OCI-LY7 (cell line): Measurements from ENCODE around the gene TRABD2B. TPM values are rescaled to one million over a fixed set of nuclear protein-coding genes. Genes with fewer than 3 reads are reported as not detected.

Experiments
- BruUV-seq: library from RNA; stranded (reverse); fragments of 400-500 nt; replicated peaks from 2 replicates; lab custom pipeline; 2021; lab: Mats Ljungman, UMichigan
- CTCF ChIA-PET: fragments of 300-600 bp; sonication (Branson Sonifier 250); formaldehyde crosslinking; loops from one replicate; lab custom pipeline; 2022; ENCODE audit warnings: antibody characterized with exemption; ENCODE audit not compliant: unreplicated experiment; lab: Charles Lee
- POLR2A ChIA-PET: fragments of 300-600 bp; sonication (Branson Sonifier 250); formaldehyde crosslinking; loops from one replicate; lab custom pipeline; 2022; ENCODE audit warnings: antibody characterized with exemption; lab: Charles Lee
- DNase-seq: peaks from one replicate; pipeline ENCODE4 v3.0.0-alpha.2; 2015; ENCODE audit warnings: low spot score
- H2AFZ ChIP-seq: fragments of 200-600 bp; sonication (generic), shearing (Covaris generic); 2 replicates; pipeline ENCODE4 v1.6.1; 2014; ENCODE audit warnings: mild to moderate bottlenecking, antibody characterized with exemption, low read length, moderate library complexity
- H3K27ac ChIP-seq: fragments of 200-600 bp; sonication (generic); 2 replicates; pipeline ENCODE4 v1.5.1; 2014; ENCODE audit warnings: mixed run types, low read depth, mild to moderate bottlenecking, moderate library complexity, low read length, inconsistent platforms; ENCODE audit not compliant: poor library complexity, severe bottlenecking
- H3K36me3 ChIP-seq: fragments of 200-600 bp; sonication (generic); 2 replicates; pipeline ENCODE4 v1.6.1; 2014; ENCODE audit warnings: mild to moderate bottlenecking, antibody characterized with exemption, low read length, moderate library complexity, mixed read lengths; ENCODE audit not compliant: insufficient read depth
- H3K4me1 ChIP-seq: fragments of 200-600 bp; sonication (generic); 2 replicates; pipeline ENCODE4 v1.5.1; 2014; ENCODE audit warnings: mild to moderate bottlenecking, low read length; ENCODE audit not compliant: insufficient read depth, poor library complexity, severe bottlenecking
- H3K4me2 ChIP-seq: fragments of 200-600 bp; sonication (generic); 2 replicates; pipeline ENCODE4 v1.6.1; 2014; ENCODE audit warnings: mild to moderate bottlenecking, low read length
- H3K4me3 ChIP-seq: fragments of 200-600 bp; sonication (generic); 2 replicates; pipeline ENCODE4 v1.5.1; 2014; ENCODE audit warnings: mild to moderate bottlenecking, low read depth, low read length; ENCODE audit not compliant: poor library complexity, severe bottlenecking
- H3K79me2 ChIP-seq: fragments of 200-600 bp; sonication (generic); 2 replicates; pipeline ENCODE4 v1.6.1; 2016; ENCODE audit warnings: low read depth, mild to moderate bottlenecking, low read length, moderate library complexity, mixed read lengths; ENCODE audit not compliant: insufficient read depth
- H3K9me2 ChIP-seq: fragments of 200-600 bp; sonication (generic); 2 replicates; pipeline ENCODE4 v1.6.1; 2016; ENCODE audit warnings: mild to moderate bottlenecking, low read length, mixed read lengths; ENCODE audit not compliant: insufficient read depth
- H3K9me3 ChIP-seq: fragments of 200-600 bp; sonication (generic); 2 replicates; pipeline ENCODE4 v1.6.1; 2014; ENCODE audit warnings: mild to moderate bottlenecking, mixed run types, low read length, mixed read lengths
- H4K20me1 ChIP-seq: fragments of 200-600 bp; sonication (generic); 2 replicates; pipeline ENCODE4 v1.6.1; 2014; ENCODE audit warnings: mild to moderate bottlenecking, antibody characterized with exemption, low read length, moderate library complexity, mixed read lengths; ENCODE audit not compliant: insufficient read depth
- EZH2phosphoT487 ChIP-seq: fragments of 200-600 bp; sonication (generic); IDR thresholded peaks from 2 replicates; pipeline ENCODE4 v1.6.1; 2018; ENCODE audit warnings: low read depth, borderline replicate concordance, mild to moderate bottlenecking, mixed run types, antibody characterized with exemption, low read length, moderate library complexity, mixed read lengths
- intact Hi-C: fragments of 100-400 bp; cut with micrococcal nuclease; formaldehyde crosslinking; loops from one replicate; pipeline ENCODE4 v1.10.0; 2022; ENCODE audit not compliant: unreplicated experiment
- total RNA-seq, 2 experiments: library from RNA; depleted of rRNA in 1 of 2; stranded (reverse); fragments of >200 nt in 1 of 2; shearing (Covaris generic) in 1 of 2; gene quantifications; 2 replicates each; pipeline ENCODE4 v1.2.3, GENCODE V29; 2014 to 2022
- TF ChIP-seq, protein P1 (sequence below): fragments of 200-600 bp; sonication (generic); conservative IDR thresholded peaks from 2 replicates; pipeline ENCODE4 v1.5.1; 2014; ENCODE audit warnings: mild to moderate bottlenecking, antibody characterized with exemption, low read length, moderate library complexity, mixed read lengths

The TRABD2B gene
- total RNA-seq, 2 experiments from 2014 or later, result not detected

- Histone ChIP-seq H3K36me3 (no peaks in the 10 kb centered on the region), H3K79me2 (no peaks in the 10 kb centered on the region), H3K9me3 (no peaks in the 10 kb centered on the region), H3K4me3 (no peak overlapping the region), H3K4me1 (no peaks in the 10 kb centered on the region), H3K27ac (no peak overlapping the region), H4K20me1 (no peaks in the 10 kb centered on the region), H3K4me2 (no peak overlapping the region), H2AFZ (no peak overlapping the region), H3K9me2 (no peaks in the 10 kb centered on the region)
- intact Hi-C loops, result no loop called here
- DNase-seq, result no peak
- ChIA-PET CTCF (no interaction called here), POLR2A (no interaction called here)
- TF ChIP-seq, protein P1, sequence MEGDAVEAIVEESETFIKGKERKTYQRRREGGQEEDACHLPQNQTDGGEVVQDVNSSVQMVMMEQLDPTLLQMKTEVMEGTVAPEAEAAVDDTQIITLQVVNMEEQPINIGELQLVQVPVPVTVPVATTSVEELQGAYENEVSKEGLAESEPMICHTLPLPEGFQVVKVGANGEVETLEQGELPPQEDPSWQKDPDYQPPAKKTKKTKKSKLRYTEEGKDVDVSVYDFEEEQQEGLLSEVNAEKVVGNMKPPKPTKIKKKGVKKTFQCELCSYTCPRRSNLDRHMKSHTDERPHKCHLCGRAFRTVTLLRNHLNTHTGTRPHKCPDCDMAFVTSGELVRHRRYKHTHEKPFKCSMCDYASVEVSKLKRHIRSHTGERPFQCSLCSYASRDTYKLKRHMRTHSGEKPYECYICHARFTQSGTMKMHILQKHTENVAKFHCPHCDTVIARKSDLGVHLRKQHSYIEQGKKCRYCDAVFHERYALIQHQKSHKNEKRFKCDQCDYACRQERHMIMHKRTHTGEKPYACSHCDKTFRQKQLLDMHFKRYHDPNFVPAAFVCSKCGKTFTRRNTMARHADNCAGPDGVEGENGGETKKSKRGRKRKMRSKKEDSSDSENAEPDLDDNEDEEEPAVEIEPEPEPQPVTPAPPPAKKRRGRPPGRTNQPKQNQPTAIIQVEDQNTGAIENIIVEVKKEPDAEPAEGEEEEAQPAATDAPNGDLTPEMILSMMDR, result no peak
- no peak for TF ChIP-seq EZH2phosphoT487
- BruUV-seq, result no TSS peak
Observed at GRCh38 chr1:47816325-47817071, 180.7 kb downstream of the TRABD2B start.

DNA sequence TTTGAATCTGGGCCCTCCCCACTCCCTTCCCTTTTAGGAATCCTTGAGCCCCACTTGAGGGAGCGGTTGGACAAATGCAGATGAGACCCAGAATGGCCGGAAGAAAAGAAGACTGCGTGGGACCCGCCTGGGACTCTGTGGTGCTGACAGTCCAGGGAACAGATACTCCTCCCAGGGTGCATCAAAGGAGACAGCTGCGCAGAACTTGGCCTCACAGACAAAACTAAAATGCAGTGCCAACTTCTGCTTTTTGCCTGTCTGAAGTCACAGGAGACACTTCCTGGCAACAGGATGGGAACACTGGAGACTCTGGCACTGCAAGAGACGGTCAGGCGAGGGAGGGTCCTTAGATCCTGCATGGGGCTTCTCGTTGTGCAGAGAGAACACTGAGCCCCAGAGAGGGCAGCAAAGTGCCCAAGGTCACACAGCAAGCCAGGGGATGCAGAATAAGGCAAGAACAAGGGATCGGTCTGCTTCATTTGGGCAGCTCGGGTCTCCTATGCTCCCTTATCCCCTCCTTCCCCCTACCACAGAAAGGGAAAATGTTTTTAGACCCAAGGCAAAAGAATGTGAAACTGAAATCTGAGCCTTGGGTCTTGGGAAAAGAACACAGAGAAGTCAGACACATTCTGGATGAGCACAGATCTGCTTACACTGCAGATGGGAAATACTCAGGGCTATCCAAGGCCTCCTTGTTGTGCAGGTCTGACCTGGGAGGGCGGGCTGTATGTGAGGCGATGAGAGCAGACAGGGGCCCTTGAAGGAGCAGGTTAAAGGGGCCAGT is 182.4 kb downstream of the TRABD2B start:
- ChIA-PET POLR2A (no interaction called here), CTCF (no interaction called here)
- Histone ChIP-seq H3K4me1 (no peaks in the 10 kb centered on the region), H4K20me1 (no peaks in the 10 kb centered on the region), H3K36me3 (no peaks in the 10 kb centered on the region), H2AFZ (no peak overlapping the region), H3K79me2 (no peaks in the 10 kb centered on the region), H3K9me3 (no peaks in the 10 kb centered on the region), H3K9me2 (no peaks in the 10 kb centered on the region), H3K4me3 (no peak overlapping the region), H3K4me2 (no peak overlapping the region), H3K27ac (no peak overlapping the region)
- BruUV-seq, result no TSS peak
- no peak for DNase-seq
- no peak for TF ChIP-seq EZH2phosphoT487
- TF ChIP-seq, protein P1, result no peak
- intact Hi-C loops, result no loop called here

- Histone ChIP-seq H3K27ac (no peak overlapping the region), H3K36me3 (no peaks in the 10 kb centered on the region), H3K79me2 (no peaks in the 10 kb centered on the region), H3K4me3 (no peak overlapping the region), H3K4me2 (no peak overlapping the region), H2AFZ (no peak overlapping the region), H3K4me1 (no peaks in the 10 kb centered on the region), H3K9me2 (no peaks in the 10 kb centered on the region), H3K9me3 (no peaks in the 10 kb centered on the region), H4K20me1 (no peaks in the 10 kb centered on the region)
- no peak for TF ChIP-seq EZH2phosphoT487
- TF ChIP-seq, protein P1, result no peak
- no peak for DNase-seq
- ChIA-PET POLR2A (no interaction called here), CTCF (no interaction called here)
- intact Hi-C loops, result no loop called here
- BruUV-seq, result no TSS peak
Observed at GRCh38 chr1:47813970-47814369, 183.2 kb downstream of the TRABD2B start.
